ENCODE results near the gene SIAH2. TPM values are rescaled to one million over a fixed set of nuclear protein-coding genes. Genes with fewer than 3 reads are reported as not detected.

Gene SIAH2
- 19.0 and 23.5 TPM in 2 replicates for total RNA-seq (ENCODE audit: low replicate concordance)

GRCh38 chr3:150763122-150763840 lies at the start of gene SIAH2:
Gene SIAH2, minus strand, starts transcription at chr3:150763169. Its CDS starts 320 bp downstream, at chr3:150762849.

GRCh38 chr3:150703756-150704344 lies 59.1 kb downstream of the SIAH2 start, which contains the start of gene ERICH6:
Gene ERICH6, minus strand, starts transcription at chr3:150703920. Its CDS starts 22 bp downstream, at chr3:150703898.

Other genes starting within 250 kb of the SIAH2 start
- gene SERP1, start 216.7 kb downstream of the SIAH2 start, total RNA-seq (ENCODE audit: low replicate concordance): 126 and 263 TPM in 2 replicates
- gene EIF2A, start 216.4 kb downstream of the SIAH2 start, total RNA-seq (ENCODE audit: low replicate concordance): 102 and 127 TPM in 2 replicates
- gene SELENOT, start 159.8 kb downstream of the SIAH2 start, total RNA-seq (ENCODE audit: low replicate concordance): 128 and 138 TPM in 2 replicates
- 0.08 TPM in 1 of 2 replicates, not detected in the other for gene ERICH6, start 59.2 kb downstream of the SIAH2 start, total RNA-seq (ENCODE audit: low replicate concordance)
- gene MINDY4B, start 142.3 kb upstream of the SIAH2 start, total RNA-seq (ENCODE audit: low replicate concordance): not detected in 2 replicates
- gene CLRN1, start 209.6 kb upstream of the SIAH2 start, total RNA-seq (ENCODE audit: low replicate concordance): not detected in 2 replicates